ENCODE data around the gene TNKS2.

Gene TNKS2

DNA sequence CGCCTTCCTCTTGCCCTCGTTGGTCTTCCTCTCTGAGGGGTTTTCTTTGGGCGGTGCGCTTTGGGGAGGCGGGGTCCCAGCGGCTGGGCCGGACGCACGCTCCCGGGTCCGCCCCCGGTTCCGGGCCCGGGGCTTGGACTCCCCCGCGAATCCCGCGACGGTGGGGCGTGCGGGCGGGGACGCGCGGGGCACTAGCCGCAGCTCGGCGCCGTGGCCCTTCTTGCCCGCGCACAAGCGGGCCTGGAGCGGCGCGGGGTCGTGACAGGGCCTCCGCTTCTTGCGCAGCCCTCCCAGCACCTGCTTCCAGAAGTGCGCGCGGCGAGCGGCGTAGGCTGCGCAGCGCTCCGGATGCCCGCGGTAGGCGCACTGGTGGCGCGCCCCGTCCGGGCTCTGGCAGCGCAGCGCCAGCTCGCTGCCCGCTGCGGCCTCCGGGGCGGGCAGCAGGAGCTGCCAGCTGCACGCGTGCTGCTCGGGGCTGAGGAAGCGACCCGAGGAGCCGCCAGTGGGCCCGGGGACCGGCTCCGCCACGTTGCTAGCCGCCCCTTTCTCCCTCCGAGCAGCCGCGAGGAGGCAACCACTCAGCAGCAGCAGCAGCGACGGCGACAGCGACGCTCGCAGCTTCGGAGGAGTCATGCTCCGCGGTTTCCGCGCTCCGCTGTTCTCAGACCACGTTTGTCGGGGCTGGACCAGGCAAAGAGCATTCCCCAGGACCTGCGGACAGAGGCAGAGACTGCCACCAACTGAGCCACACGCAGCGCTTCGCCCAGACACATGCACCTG lies 110.3 kb downstream of the TNKS2 start:
- peak; percentile 43 to 67 (median 50) for DNase-seq (ENCODE audit: low read depth in 4 of 4, low spot score in 1 of 4)

DNA sequence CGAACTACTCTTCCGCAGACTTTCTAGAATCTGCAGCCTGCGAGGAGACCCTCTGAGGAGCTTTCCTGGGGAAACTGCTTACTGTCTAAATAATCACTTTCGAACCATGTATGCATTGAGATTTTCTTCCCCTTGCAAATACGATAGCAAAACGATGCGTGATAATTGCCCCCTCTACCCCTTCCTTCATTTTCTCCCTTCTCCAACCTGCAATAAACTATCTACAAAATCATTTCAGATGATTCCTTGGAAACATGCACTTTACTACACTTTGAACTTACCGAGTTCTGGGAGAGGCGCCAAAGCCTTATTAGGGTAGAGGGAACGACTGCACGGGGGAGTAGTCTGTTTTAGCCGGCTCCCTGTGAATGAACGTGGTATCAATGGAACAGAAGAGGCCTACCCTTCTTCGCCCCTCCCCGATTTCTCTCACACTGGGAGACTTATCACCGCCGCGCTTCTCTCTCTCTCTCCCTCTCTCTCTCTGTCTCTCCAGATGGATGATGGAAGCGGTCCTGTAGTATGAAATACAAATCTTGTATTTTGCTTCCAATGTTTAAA lies 111.0 kb downstream of the TNKS2 start, which contains the start of gene FGFBP3:
TSS of gene FGFBP3 (minus strand) at position 370 of the 561 bp plus-strand sequence. CDS start 517 bp downstream, outside the sequence.
- no peak for DNase-seq (ENCODE audit: low read depth in 4 of 4, low spot score in 1 of 4)

DNA sequence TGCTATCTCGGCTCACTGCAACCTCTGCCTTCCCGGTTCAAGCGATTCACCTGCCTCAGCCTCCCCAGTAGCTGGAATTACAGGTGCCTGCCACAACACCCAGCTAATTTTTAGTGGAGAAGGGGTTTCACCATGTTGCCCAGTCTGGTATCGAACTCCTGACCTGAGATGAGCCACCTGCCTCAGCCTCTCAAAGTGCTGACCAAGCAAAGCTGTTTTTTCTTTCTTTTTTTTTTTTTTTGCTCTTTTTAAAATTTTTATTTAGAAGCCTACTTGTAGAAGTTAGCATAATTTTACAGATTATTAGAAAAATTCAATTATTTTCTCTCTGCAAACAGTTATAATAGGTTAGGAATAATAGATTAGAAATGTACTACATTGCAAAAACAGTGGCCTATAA lies 112.2 kb downstream of the TNKS2 start:
- DNase-seq (ENCODE audit: low read depth in 4 of 4, low spot score in 1 of 4), result no peak
